H9 (cell line): ENCODE data around the gene TEX53. TPM values are rescaled to one million over a fixed set of nuclear protein-coding genes. Genes with fewer than 3 reads are reported as not detected.

Experiments
- DNase-seq: peaks from one replicate; pipeline ENCODE4 v3.0.0-alpha.2; 2017
- H2AFZ ChIP-seq: one replicate; pipeline ENCODE4 v1.6.1; 2013; ENCODE audit warnings: mild to moderate bottlenecking, low read length, control low read depth, moderate library complexity
- H2AK5ac ChIP-seq: 2 replicates; pipeline ENCODE4 v1.6.1; 2013; ENCODE audit warnings: low read length, control low read depth, mixed read lengths; ENCODE audit not compliant: insufficient read length
- H2BK120ac ChIP-seq: one replicate; pipeline ENCODE4 v1.6.1; 2013; ENCODE audit warnings: low read depth, mild to moderate bottlenecking, low read length, control low read depth, inconsistent platforms; ENCODE audit not compliant: poor library complexity, severe bottlenecking
- H2BK12ac ChIP-seq: 2 replicates; pipeline ENCODE4 v1.6.1; 2013; ENCODE audit warnings: low read length, control low read depth, mixed read lengths, low read depth; ENCODE audit not compliant: insufficient read length
- H2BK15ac ChIP-seq: 2 replicates; pipeline ENCODE4 v1.6.1; 2013; ENCODE audit warnings: low read depth, low read length, control low read depth
- H2BK20ac ChIP-seq: one replicate; pipeline ENCODE4 v1.6.1; 2013; ENCODE audit warnings: low read depth, mild to moderate bottlenecking, low read length, control low read depth, inconsistent platforms; ENCODE audit not compliant: poor library complexity, severe bottlenecking
- H2BK5ac ChIP-seq: 2 replicates; pipeline ENCODE4 v1.6.1; 2013; ENCODE audit warnings: low read length, control low read depth, mixed read lengths; ENCODE audit not compliant: insufficient read length
- H3K14ac ChIP-seq: 2 replicates; pipeline ENCODE4 v1.6.1; 2013; ENCODE audit warnings: low read length, control low read depth; ENCODE audit not compliant: insufficient read depth
- H3K18ac ChIP-seq: 2 replicates; pipeline ENCODE4 v1.6.1; 2013; ENCODE audit warnings: low read depth, mild to moderate bottlenecking, mixed read lengths, low read length, control low read depth; ENCODE audit not compliant: insufficient read length
- H3K23ac ChIP-seq: 2 replicates; pipeline ENCODE4 v1.6.1; 2013; ENCODE audit warnings: low read length, control low read depth, mixed read lengths, low read depth; ENCODE audit not compliant: insufficient read length
- H3K23me2 ChIP-seq: 2 replicates; pipeline ENCODE4 v1.6.1; 2013; ENCODE audit warnings: low read depth, mild to moderate bottlenecking, mixed read lengths, low read length, control low read depth; ENCODE audit not compliant: insufficient read length, poor library complexity, severe bottlenecking
- H3K27ac ChIP-seq: 2 replicates; pipeline ENCODE4 v1.5.1; 2013; ENCODE audit warnings: low read length, control low read depth, mixed read lengths, low read depth; ENCODE audit not compliant: insufficient read length
- H3K27me3 ChIP-seq: 2 replicates; pipeline ENCODE4 v1.6.1; 2013; ENCODE audit warnings: low read length, control low read depth, inconsistent platforms; ENCODE audit not compliant: insufficient read depth
- H3K4ac ChIP-seq: 2 replicates; pipeline ENCODE4 v1.6.1; 2013; ENCODE audit warnings: low read depth, mild to moderate bottlenecking, control low read depth, inconsistent platforms, low read length, moderate library complexity
- H3K4me1 ChIP-seq: 2 replicates; pipeline ENCODE4 v1.6.1; 2013; ENCODE audit warnings: low read length, control low read depth, inconsistent platforms; ENCODE audit not compliant: insufficient read depth
- H3K4me2 ChIP-seq: 2 replicates; pipeline ENCODE4 v1.6.1; 2013; ENCODE audit warnings: low read length, control low read depth, mixed read lengths; ENCODE audit not compliant: insufficient read length, insufficient read depth
- H3K56ac ChIP-seq: 2 replicates; pipeline ENCODE4 v1.6.1; 2013; ENCODE audit warnings: low read depth, mild to moderate bottlenecking, mixed read lengths, low read length, control low read depth; ENCODE audit not compliant: insufficient read length
- H3K79me1 ChIP-seq: 2 replicates; pipeline ENCODE4 v1.6.1; 2013; ENCODE audit warnings: low read depth, mild to moderate bottlenecking, moderate library complexity, low read length, control low read depth, inconsistent platforms; ENCODE audit not compliant: insufficient read depth, poor library complexity, severe bottlenecking
- H3K79me2 ChIP-seq: 2 replicates; pipeline ENCODE4 v1.6.1; 2013; ENCODE audit warnings: low read length, control low read depth, inconsistent platforms; ENCODE audit not compliant: insufficient read depth
- H3K9ac ChIP-seq: 2 replicates; pipeline ENCODE4 v1.6.1; 2013; ENCODE audit warnings: low read length, control low read depth, mixed read lengths; ENCODE audit not compliant: insufficient read length; ENCODE audit errors: extremely low read depth
- H3K9me3 ChIP-seq: one replicate; pipeline ENCODE4 v1.6.1; 2013; ENCODE audit warnings: low read depth, low read length, inconsistent platforms; ENCODE audit not compliant: control insufficient read depth
- H3T11ph ChIP-seq: one replicate; pipeline ENCODE4 v1.6.1; 2013; ENCODE audit warnings: mild to moderate bottlenecking, low read length, control low read depth, inconsistent platforms
- H4K20me1 ChIP-seq: one replicate; pipeline ENCODE4 v1.6.1; 2013; ENCODE audit not compliant: control insufficient read depth, insufficient read length, insufficient read depth
- H4K5ac ChIP-seq: 2 replicates; pipeline ENCODE4 v1.6.1; 2013; ENCODE audit warnings: low read depth, mild to moderate bottlenecking, mixed read lengths, low read length, control low read depth; ENCODE audit not compliant: insufficient read length
- H4K8ac ChIP-seq: replicated peaks from 2 replicates; pipeline ENCODE4 v1.6.1; 2013; ENCODE audit warnings: low read length, control low read depth, mixed read lengths, low read depth; ENCODE audit not compliant: insufficient read length
- H4K91ac ChIP-seq: 2 replicates; pipeline ENCODE4 v1.6.1; 2013; ENCODE audit warnings: low read depth, mild to moderate bottlenecking, moderate library complexity, mixed read lengths, low read length, control low read depth; ENCODE audit not compliant: insufficient read length
- H3K27ac Mint-ChIP-seq, 3 experiments: 2 replicates in 2 of 3; 3 replicates in 1 of 3; pipeline ENCODE4 v1.8.0; 2020 to 2021; ENCODE audit warnings: mixed read lengths in 3 of 3, mild to moderate bottlenecking in 1 of 3, moderate library complexity in 1 of 3
- H3K27me3 Mint-ChIP-seq: 2 replicates; pipeline ENCODE4 v1.8.0; 2021; ENCODE audit warnings: low read depth, mild to moderate bottlenecking, moderate library complexity, mixed read lengths
- H3K36me3 Mint-ChIP-seq, 3 experiments: 2 replicates in 2 of 3; 3 replicates in 1 of 3; pipeline ENCODE4 v1.8.0; 2020 to 2021; ENCODE audit warnings: low read depth in 3 of 3, mixed read lengths in 3 of 3; ENCODE audit not compliant: insufficient read depth in 1 of 3
- H3K4me1 Mint-ChIP-seq, 2 experiments: 2 replicates each; pipeline ENCODE4 v1.8.0; 2020; ENCODE audit warnings: mixed read lengths in 2 of 2
- H3K4me3 Mint-ChIP-seq, 2 experiments: 2 replicates in 1 of 2; 3 replicates in 1 of 2; pipeline ENCODE4 v1.8.0; 2020 to 2021; ENCODE audit warnings: mild to moderate bottlenecking in 2 of 2, mixed read lengths in 2 of 2, moderate library complexity in 1 of 2
- H3K9me3 Mint-ChIP-seq, 2 experiments: 2 replicates in 1 of 2; 3 replicates in 1 of 2; pipeline ENCODE4 v1.8.0; 2020; ENCODE audit warnings: mild to moderate bottlenecking in 2 of 2, mixed read lengths in 2 of 2, moderate library complexity in 1 of 2
- CTCF ChIP-seq: fragments of 200-600 bp; sonication (generic); conservative IDR thresholded peaks from 3 replicates; pipeline ENCODE4 v1.8.0; 2021; ENCODE audit warnings: antibody characterized with exemption, mild to moderate bottlenecking
- WGBS: extraction: QIAGEN DNeasy Blood & Tissue Kit; methylation state at CpG from one replicate; pipeline ENCODE4 v1.1.7; 2013; ENCODE audit warnings: missing lambda C conversion rate, low lambda C conversion rate, mixed read lengths; ENCODE audit not compliant: insufficient read length; ENCODE audit errors: extremely low coverage; 5-methylcytosine and 5-hydroxymethylcytosine counted together
- total RNA-seq: library from RNA; stranded (reverse); gene quantifications from 2 replicates; pipeline ENCODE4 v1.2.1, GENCODE V29; 2021

Gene TEX53
- total RNA-seq, 1 experiment from 2014 or later, result not detected

- no CpG with 5 or more reads among the region's 7 CpGs for WGBS
- H3K27ac Mint-ChIP-seq, result no peak overlapping the region; a peak in 1 of 7 replicates
These were observed 32.2 kb upstream of the TEX53 start for GRCh38 chr9:114689813-114690212.

More at GRCh38 chr9:114689813-114690212, 32.2 kb upstream of the TEX53 start:
- Histone ChIP-seq H3K4me1 (no peaks in the 10 kb centered on the region), H3K79me1 (no peaks in the 10 kb centered on the region), H3K9ac (no peak overlapping the region), H3T11ph (no peak overlapping the region), H2AK5ac (no peak overlapping the region), H3K4ac (no peak overlapping the region), H3K27me3 (no peaks in the 10 kb centered on the region; the same call in 1 of the 2 replicates), H3K4me2 (no peak overlapping the region), H3K27ac (no peak overlapping the region), H3K56ac (no peak overlapping the region), H4K5ac (no peak overlapping the region), H3K79me2 (no peaks in the 10 kb centered on the region), H3K9me3 (no peaks in the 10 kb centered on the region), H2BK12ac (no peak overlapping the region), H2BK15ac (no peak overlapping the region), H4K20me1 (no peaks in the 10 kb centered on the region), H2BK120ac (no peak overlapping the region), H2BK20ac (no peak overlapping the region), H3K23ac (no peak overlapping the region), H2AFZ (no peak overlapping the region), H4K8ac (no peak overlapping the region), H2BK5ac (no peak overlapping the region), H3K23me2 (no peaks in the 10 kb centered on the region), H3K18ac (no peak overlapping the region), H4K91ac (no peak overlapping the region), H3K14ac (no peak overlapping the region)
- no peak overlapping the region for H3K4me3 Mint-ChIP-seq
- no peak for DNase-seq
- peaks cover 55% of the 10 kb centered on the region for H3K27me3 Mint-ChIP-seq
- peaks cover 10 to 18% of the 10 kb centered on the region in 2 experiments for H3K4me1 Mint-ChIP-seq
- no peaks in the 10 kb centered on the region for H3K9me3 Mint-ChIP-seq
- H3K36me3 Mint-ChIP-seq, result no peaks in the 10 kb centered on the region
- no peak for TF ChIP-seq CTCF
